Measurements from ENCODE around the gene CHST12. TPM values are rescaled to one million over a fixed set of nuclear protein-coding genes. Genes with fewer than 3 reads are reported as not detected.

The CHST12 gene
- total RNA-seq, 2 donors from 2014 or later = 14.5 to 18.5 TPM

GRCh38 chr7:2495418-2496299, 92.2 kb downstream of the CHST12 start:
- Histone ChIP-seq H3K36me3 (ENCODE audit: control insufficient read depth, insufficient read depth, low read length) (no peaks in the 10 kb centered on the region), H3K27ac (ENCODE audit: low read depth, low read length) (peak overlapping the region; percentile 78), H3K4me1 (ENCODE audit: control insufficient read depth, insufficient read depth, low read length) (peaks cover 16% of the 10 kb centered on the region), H3K9me3 (ENCODE audit: control insufficient read depth, low read length) (no peaks in the 10 kb centered on the region), H3K9ac (ENCODE audit: extremely low read depth, low read length, poor library complexity, severe bottlenecking) (no peak overlapping the region), H3K4me3 (ENCODE audit: low read length) (no peak overlapping the region), H3K27me3 (ENCODE audit: control insufficient read depth, insufficient read depth, low read length, poor library complexity, severe bottlenecking) (no peaks in the 10 kb centered on the region)
- peak overlapping the region; percentile 78 for H3K27ac Mint-ChIP-seq
- H3K4me1 Mint-ChIP-seq = peaks cover 14% of the 10 kb centered on the region
- no peak for TF ChIP-seq CTCF (conservative IDR thresholded peaks at IDR 0.05)
- H3K9me3 Mint-ChIP-seq = no peaks in the 10 kb centered on the region
- no peaks in the 10 kb centered on the region for H3K27me3 Mint-ChIP-seq (ENCODE audit: insufficient read depth)
- H3K4me3 Mint-ChIP-seq = no peak overlapping the region
- peak; percentile 79 for DNase-seq
- 65 to 74% methylated on average over 2 to 22 of the region's 25 CpGs for whole genome bisulfite sequencing, 2 experiments (ENCODE audit: insufficient coverage in 1 of 2, insufficient read length in 1 of 2)
- no peaks in the 10 kb centered on the region for H3K36me3 Mint-ChIP-seq (ENCODE audit: low read depth)

GRCh38 chr7:2496375-2496774, 93.0 kb downstream of the CHST12 start:
- H3K27ac ChIP-seq (ENCODE audit: low read depth, low read length) = peak overlapping the region; percentile 78
- H3K4me1 Mint-ChIP-seq = peaks cover 15% of the 10 kb centered on the region
- no peak overlapping the region for H3K4me3 Mint-ChIP-seq

GRCh38 chr7:2497065-2497464, 93.7 kb downstream of the CHST12 start:
- Histone ChIP-seq H3K4me1 (ENCODE audit: control insufficient read depth, insufficient read depth, low read length) (peaks cover 16% of the 10 kb centered on the region), H3K4me3 (ENCODE audit: low read length) (no peak overlapping the region), H3K9me3 (ENCODE audit: control insufficient read depth, low read length) (no peaks in the 10 kb centered on the region), H3K27me3 (ENCODE audit: control insufficient read depth, insufficient read depth, low read length, poor library complexity, severe bottlenecking) (no peaks in the 10 kb centered on the region), H3K27ac (ENCODE audit: low read depth, low read length) (no peak overlapping the region), H3K36me3 (ENCODE audit: control insufficient read depth, insufficient read depth, low read length) (no peaks in the 10 kb centered on the region), H3K9ac (ENCODE audit: extremely low read depth, low read length, poor library complexity, severe bottlenecking) (no peak overlapping the region)
- Mint-ChIP-seq H3K27ac (no peak overlapping the region), H3K36me3 (ENCODE audit: low read depth) (no peaks in the 10 kb centered on the region), H3K4me3 (no peak overlapping the region), H3K27me3 (ENCODE audit: insufficient read depth) (no peaks in the 10 kb centered on the region), H3K4me1 (peaks cover 15% of the 10 kb centered on the region), H3K9me3 (no peaks in the 10 kb centered on the region)
- no peak for TF ChIP-seq CTCF (conservative IDR thresholded peaks at IDR 0.05)
- WGBS, 2 experiments (ENCODE audit: insufficient coverage in 1 of 2, insufficient read length in 1 of 2) = 93 to 94% methylated on average over 3 of the region's 3 CpGs
- DNase-seq = no peak

More at GRCh38 chr7:2496375-2496774, 93.0 kb downstream of the CHST12 start:
- no peaks in the 10 kb centered on the region for H3K36me3 Mint-ChIP-seq (ENCODE audit: low read depth)
- no peak for TF ChIP-seq CTCF (conservative IDR thresholded peaks at IDR 0.05)
- Histone ChIP-seq H3K4me3 (ENCODE audit: low read length) (no peak overlapping the region), H3K9me3 (ENCODE audit: control insufficient read depth, low read length) (no peaks in the 10 kb centered on the region), H3K27me3 (ENCODE audit: control insufficient read depth, insufficient read depth, low read length, poor library complexity, severe bottlenecking) (no peaks in the 10 kb centered on the region), H3K36me3 (ENCODE audit: control insufficient read depth, insufficient read depth, low read length) (no peaks in the 10 kb centered on the region), H3K9ac (ENCODE audit: extremely low read depth, low read length, poor library complexity, severe bottlenecking) (no peak overlapping the region), H3K4me1 (ENCODE audit: control insufficient read depth, insufficient read depth, low read length) (peaks cover 16% of the 10 kb centered on the region)
- DNase-seq = no peak
- peak overlapping the region; percentile 78 for H3K27ac Mint-ChIP-seq
- 88 to 90% methylated on average over 4 to 9 of the region's 9 CpGs for WGBS, 2 experiments (ENCODE audit: insufficient coverage in 1 of 2, insufficient read length in 1 of 2)
- no peaks in the 10 kb centered on the region for H3K9me3 Mint-ChIP-seq
- no peaks in the 10 kb centered on the region for H3K27me3 Mint-ChIP-seq (ENCODE audit: insufficient read depth)
